ENCODE results near the gene CKAP2L.

GRCh38 chr2:112788653-112789052 lies 24.2 kb upstream of the CKAP2L start:
- TF ChIP-seq TARDBP (IDR thresholded peaks at IDR 0.05) = no peak
- no peak for TF ChIP-seq NFRKB (IDR thresholded peaks at IDR 0.05)
- TF ChIP-seq HDGF (IDR thresholded peaks at IDR 0.05; ENCODE audit: borderline replicate concordance) = no peak
- TF ChIP-seq BHLHE40 (IDR thresholded peaks at IDR 0.05; ENCODE audit: borderline replicate concordance) = no peak
- TF ChIP-seq SUZ12 (IDR thresholded peaks at IDR 0.05) = no peak
- no peak for TF ChIP-seq FOXA1 (IDR thresholded peaks at IDR 0.05)
- no peak for TF ChIP-seq PKNOX1 (IDR thresholded peaks at IDR 0.05)
- TF ChIP-seq LEF1 (IDR thresholded peaks at IDR 0.05; ENCODE audit: borderline replicate concordance) = no peak
- no peak for TF ChIP-seq SP1 (IDR thresholded peaks at IDR 0.05)
- TF ChIP-seq FOXK2 (IDR thresholded peaks at IDR 0.05) = no peak
- no peak for TF ChIP-seq FOXM1 (IDR thresholded peaks at IDR 0.05; ENCODE audit: borderline replicate concordance)
- TF ChIP-seq ARNT (IDR thresholded peaks at IDR 0.05) = no peak
- no peak for TF ChIP-seq ELF4 (IDR thresholded peaks at IDR 0.05)
